ENCODE data around the gene RAVER1. TPM values are rescaled to one million over a fixed set of nuclear protein-coding genes. Genes with fewer than 3 reads are reported as not detected.
A peak's percentile ranks its signal among the peaks of the same experiment; 100 is the strongest.
"Not testable (repeated sequence)": the region's sequence is repeated elsewhere in the genome, so short reads cannot be mapped to it uniquely, and the experiment has no call there.

RAVER1 gene
- polyA plus RNA-seq, 3 donors: 7.4 to 15.5 (median 8.7) TPM

DNA sequence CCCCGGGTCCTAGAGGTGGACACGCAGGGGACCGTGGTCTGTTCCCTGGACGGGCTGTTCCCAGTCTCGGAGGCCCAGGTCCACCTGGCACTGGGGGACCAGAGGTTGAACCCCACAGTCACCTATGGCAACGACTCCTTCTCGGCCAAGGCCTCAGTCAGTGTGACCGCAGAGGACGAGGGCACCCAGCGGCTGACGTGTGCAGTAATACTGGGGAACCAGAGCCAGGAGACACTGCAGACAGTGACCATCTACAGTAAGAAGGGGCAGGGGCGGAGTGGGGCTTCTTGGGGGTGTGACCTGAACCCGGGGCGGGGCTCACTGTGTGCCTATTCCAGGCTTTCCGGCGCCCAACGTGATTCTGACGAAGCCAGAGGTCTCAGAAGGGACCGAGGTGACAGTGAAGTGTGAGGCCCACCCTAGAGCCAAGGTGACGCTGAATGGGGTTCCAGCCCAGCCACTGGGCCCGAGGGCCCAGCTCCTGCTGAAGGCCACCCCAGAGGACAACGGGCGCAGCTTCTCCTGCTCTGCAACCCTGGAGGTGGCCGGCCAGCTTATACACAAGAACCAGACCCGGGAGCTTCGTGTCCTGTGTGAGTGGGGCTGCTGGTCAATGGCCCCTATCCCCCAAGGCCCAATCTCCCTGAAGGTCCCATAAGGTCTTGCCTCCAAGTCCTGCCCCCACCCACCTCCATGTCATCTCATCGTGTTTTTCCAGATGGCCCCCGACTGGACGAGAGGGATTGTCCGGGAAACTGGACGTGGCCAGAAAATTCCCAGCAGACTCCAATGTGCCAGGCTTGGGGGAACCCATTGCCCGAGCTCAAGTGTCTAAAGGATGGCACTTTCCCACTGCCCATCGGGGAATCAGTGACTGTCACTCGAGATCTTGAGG is 49.0 kb downstream of the RAVER1 start:
- WGBS, 3 donors: 88 to 95% (median 91%) methylated on average over 34 of the region's 34 CpGs
- H3K27ac ChIP-seq (ENCODE audit: low read depth, low read length): no peak overlapping the region

DNA sequence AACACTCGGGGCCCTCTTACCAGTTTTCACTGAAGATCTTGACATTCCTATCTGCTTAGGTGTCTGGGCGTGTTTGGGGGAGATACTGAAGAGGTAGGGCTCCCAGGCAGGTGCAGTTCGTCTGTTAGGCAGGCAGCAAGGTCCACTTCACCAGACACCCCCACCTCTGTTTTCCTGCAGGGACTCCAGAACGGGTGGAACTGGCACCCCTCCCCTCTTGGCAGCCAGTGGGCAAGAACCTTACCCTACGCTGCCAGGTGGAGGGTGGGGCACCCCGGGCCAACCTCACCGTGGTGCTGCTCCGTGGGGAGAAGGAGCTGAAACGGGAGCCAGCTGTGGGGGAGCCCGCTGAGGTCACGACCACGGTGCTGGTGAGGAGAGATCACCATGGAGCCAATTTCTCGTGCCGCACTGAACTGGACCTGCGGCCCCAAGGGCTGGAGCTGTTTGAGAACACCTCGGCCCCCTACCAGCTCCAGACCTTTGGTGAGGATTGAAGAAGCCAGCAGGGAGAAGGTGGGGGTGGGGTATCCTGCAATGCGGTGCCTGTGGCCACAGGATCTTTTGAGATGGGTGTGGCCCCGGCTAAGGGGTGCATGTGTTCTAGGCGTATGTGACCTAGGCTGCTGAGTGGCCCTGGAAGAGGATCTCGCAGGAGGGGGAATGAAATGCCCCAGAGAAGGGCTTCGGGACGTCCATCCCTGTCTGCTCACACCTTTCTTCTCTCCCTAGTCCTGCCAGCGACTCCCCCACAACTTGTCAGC is 49.8 kb downstream of the RAVER1 start:
- H3K27ac ChIP-seq (ENCODE audit: low read depth, low read length): no peak overlapping the region
- WGBS, 3 donors: 61 to 89% (median 84%) methylated on average over 22 to 23 of the region's 23 CpGs

DNA sequence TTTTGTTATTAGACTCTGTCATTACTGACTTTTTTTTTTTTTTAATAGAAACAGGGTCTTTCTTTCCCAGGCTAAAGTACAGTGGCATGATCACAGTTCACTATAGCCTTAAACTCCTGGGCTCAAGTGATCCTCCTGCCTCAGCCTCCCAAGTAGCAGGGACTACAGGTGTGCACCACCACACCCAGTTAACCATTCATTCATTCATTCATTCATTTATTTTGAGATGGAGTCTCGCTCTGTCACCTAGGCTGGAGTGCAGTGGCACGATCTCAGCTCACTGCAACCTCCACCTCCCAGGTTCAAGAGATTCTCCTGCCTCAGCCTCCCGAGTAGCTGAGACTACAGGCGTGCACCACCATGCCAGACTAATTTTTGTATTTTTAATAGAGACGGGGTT is 51.3 kb downstream of the RAVER1 start:
- H3K27ac ChIP-seq (ENCODE audit: low read depth, low read length): not testable (repeated sequence)

DNA sequence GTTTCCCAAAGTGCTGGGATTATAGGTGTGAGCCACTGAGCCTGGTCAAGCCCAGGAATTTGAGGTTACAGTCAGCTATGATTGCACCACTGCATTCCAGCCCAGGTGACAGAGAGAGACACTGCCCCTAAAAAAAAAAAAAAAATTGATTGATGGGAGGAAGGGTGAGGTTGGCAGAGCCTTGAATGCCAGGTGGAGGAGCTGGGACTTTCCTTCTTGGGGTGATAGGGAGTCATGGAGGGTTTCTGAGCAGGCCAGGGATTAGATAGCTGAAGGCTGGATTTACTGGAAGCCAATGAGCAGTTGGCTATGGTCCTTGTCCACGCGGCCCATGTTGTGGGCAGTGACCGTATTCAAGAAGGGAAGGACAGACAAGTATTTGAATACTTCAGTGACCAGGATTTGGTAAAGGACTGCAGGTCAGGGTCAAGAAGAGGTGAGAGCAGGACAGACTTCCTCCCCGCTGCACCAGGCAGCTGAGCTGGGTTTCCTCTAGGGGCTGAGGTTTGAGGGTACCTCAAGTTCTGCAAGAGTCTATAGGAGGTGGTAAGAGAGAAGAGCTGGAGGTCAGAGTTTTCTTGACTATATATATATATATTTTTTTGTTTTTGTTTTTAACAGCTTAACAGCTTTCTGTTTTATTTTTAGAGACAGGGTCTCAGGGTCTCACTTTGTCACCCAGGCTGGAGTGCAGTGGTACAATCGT is 53.4 kb downstream of the RAVER1 start:
- WGBS, 3 donors: 77 to 82% (median 81%) methylated on average over 5 of the region's 5 CpGs
- H3K27ac ChIP-seq (ENCODE audit: low read depth, low read length): no peak overlapping the region

More for the DNA sequence above, 51.3 kb downstream of the RAVER1 start:
- WGBS, 3 donors: 89 to 100% (median 97%) methylated on average over 5 of the region's 5 CpGs

DNA sequence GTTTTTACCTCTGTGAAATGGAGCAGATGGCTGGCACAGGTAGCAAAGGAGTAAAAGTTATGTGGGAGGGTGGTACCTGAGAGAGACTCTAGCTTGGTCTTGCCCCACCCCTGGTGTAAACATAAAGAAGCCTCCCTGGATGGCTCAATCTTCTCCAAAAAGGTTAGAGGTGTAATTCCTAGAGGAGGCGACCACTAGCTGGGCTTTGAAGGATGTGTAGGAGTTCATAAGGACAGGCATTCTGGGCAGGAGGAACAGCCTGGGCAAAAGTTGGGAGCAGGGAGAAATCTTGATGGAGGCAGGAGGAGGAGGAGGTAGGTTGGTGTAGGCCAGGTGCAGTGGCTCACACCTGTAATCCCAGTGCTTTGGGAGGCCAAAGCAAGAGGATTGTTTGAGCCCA is 54.4 kb downstream of the RAVER1 start:
- WGBS, 3 donors: 76 to 100% (median 97%) methylated on average over 1 of the region's 1 CpG

DNA sequence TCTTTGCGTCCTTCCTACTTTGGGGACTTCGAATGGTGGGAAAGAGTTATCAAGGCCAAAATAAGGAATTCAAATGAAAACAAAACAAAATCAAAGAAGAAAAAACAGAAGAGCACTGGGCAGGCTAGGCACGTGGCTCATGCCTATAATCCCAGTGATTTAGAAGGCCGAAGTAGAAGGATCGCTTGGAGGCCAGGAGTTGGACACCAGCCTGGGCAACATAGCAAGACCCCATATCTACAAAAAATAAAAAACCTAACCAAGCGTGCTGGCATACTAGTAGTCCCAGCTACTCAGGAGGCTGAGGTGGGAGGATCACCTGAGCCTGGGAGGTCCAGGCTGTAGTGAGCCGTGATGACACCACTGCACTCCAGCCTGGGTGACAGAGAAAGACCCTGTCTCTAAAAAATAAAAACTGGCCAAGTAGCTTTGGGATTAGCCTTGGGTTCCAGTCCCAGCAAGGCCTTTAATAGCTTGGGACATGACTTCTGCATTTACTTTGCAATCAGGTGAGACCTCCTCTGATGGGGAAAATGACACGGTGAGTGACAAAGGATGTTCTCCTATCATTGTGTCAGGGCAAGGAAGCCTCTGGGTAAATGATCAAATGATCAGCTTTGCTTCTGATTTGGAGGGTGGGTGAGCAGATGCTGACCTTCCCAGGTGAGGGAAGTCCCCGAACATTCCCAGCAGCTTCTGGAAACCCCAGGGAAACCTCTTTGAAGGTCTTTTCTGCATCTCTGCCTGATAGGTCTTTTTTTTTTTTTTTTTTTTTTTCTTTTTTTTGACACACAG is 55.3 kb downstream of the RAVER1 start:
- H3K27ac ChIP-seq (ENCODE audit: low read depth, low read length): no peak overlapping the region
- 82 to 93% (median 91%) methylated on average over 9 of the region's 9 CpGs for WGBS, 3 donors

More for the DNA sequence above, 54.4 kb downstream of the RAVER1 start:
- no peak overlapping the region for H3K27ac ChIP-seq (ENCODE audit: low read depth, low read length)

DNA sequence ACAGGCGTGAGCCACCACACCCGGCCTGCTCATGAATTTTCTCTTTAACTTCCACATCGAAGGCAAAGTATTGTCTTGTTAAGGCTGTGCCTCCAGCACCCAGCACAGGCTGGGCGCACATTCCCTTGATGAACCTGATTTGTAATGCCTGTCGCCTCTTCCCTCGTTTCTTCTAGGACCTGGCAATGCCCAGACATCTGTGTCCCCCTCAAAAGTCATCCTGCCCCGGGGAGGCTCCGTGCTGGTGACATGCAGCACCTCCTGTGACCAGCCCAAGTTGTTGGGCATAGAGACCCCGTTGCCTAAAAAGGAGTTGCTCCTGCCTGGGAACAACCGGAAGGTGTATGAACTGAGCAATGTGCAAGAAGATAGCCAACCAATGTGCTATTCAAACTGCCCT is 58.7 kb downstream of the RAVER1 start:
- no peak overlapping the region for H3K27ac ChIP-seq (ENCODE audit: low read depth, low read length)
- WGBS, 3 donors: 77 to 92% (median 90%) methylated on average over 10 of the region's 10 CpGs

DNA sequence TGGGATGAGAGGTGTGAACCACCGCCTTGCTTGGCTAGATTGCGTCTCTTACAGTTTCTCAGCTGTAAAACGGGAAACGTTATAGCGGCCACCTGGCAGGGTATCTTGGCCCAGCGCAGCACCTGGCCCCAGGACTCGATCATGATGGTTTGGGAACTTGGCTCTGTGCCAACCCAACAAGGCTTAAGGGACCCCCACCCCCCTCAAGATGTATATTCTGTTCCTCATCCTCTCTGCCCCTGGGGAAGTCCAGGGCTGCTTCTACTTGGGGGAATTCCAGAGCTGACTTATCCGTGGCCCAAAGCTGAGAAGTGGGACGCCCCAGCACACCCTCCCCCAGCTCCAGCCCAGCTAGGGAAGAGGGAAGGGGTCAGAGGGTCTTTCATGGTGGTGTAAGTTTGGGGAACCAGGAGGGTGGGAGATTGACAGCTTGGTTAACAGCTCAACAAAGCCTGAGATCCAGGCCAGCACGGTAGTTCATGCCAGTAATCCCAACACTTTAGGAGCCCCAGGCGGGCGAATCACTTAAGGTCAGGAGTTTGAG is 61.7 kb downstream of the RAVER1 start:
- 21 to 30% (median 28%) methylated on average over 12 of the region's 12 CpGs for WGBS, 3 donors
- H3K27ac ChIP-seq (ENCODE audit: low read depth, low read length): peak overlapping the region; percentile 66

DNA sequence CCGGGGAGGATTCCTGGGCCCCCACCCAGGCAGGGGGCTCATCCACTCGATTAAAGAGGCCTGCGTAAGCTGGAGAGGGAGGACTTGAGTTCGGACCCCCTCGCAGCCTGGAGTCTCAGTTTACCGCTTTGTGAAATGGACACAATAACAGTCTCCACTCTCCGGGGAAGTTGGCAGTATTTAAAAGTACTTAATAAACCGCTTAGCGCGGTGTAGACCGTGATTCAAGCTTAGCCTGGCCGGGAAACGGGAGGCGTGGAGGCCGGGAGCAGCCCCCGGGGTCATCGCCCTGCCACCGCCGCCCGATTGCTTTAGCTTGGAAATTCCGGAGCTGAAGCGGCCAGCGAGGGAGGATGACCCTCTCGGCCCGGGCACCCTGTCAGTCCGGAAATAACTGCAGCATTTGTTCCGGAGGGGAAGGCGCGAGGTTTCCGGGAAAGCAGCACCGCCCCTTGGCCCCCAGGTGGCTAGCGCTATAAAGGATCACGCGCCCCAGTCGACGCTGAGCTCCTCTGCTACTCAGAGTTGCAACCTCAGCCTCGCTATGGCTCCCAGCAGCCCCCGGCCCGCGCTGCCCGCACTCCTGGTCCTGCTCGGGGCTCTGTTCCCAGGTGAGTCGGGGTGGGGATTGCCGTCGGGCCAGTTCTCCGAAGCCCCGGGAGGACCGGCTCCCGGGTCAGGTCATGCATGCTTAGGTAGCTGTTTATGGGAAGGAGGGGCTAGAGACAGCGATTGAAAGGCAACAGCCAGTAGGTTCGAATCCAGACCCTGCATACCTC is 62.5 kb downstream of the RAVER1 start, which contains the start of gene ICAM1:
ICAM1 (plus strand) TSS at position 505 of the 779 bp plus-strand sequence; CDS start at position 545, 40 bp downstream.
- peak within 1 kb of the TSS; percentile 94 for H3K27ac ChIP-seq (ENCODE audit: low read depth, low read length)
- 1 to 2% (median 1%) methylated on average over 51 of the region's 51 CpGs for WGBS, 3 donors

DNA sequence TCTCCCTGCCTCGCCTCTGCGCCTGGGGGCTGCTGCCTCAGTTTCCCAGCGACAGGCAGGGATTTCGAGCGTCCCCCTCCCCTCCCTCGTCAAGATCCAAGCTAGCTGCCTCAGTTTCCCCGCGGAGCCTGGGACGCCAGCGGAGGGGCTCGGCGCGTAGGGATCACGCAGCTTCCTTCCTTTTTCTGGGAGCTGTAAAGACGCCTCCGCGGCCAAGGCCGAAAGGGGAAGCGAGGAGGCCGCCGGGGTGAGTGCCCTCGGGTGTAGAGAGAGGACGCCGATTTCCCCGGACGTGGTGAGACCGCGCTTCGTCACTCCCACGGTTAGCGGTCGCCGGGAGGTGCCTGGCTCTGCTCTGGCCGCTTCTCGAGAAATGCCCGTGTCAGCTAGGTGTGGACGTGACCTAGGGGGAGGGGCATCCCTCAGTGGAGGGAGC is 63.1 kb downstream of the RAVER1 start:
- 2 to 3% (median 3%) methylated on average over 33 to 37 of the region's 37 CpGs for WGBS, 3 donors
- peak overlapping the region; percentile 94 for H3K27ac ChIP-seq (ENCODE audit: low read depth, low read length)

DNA sequence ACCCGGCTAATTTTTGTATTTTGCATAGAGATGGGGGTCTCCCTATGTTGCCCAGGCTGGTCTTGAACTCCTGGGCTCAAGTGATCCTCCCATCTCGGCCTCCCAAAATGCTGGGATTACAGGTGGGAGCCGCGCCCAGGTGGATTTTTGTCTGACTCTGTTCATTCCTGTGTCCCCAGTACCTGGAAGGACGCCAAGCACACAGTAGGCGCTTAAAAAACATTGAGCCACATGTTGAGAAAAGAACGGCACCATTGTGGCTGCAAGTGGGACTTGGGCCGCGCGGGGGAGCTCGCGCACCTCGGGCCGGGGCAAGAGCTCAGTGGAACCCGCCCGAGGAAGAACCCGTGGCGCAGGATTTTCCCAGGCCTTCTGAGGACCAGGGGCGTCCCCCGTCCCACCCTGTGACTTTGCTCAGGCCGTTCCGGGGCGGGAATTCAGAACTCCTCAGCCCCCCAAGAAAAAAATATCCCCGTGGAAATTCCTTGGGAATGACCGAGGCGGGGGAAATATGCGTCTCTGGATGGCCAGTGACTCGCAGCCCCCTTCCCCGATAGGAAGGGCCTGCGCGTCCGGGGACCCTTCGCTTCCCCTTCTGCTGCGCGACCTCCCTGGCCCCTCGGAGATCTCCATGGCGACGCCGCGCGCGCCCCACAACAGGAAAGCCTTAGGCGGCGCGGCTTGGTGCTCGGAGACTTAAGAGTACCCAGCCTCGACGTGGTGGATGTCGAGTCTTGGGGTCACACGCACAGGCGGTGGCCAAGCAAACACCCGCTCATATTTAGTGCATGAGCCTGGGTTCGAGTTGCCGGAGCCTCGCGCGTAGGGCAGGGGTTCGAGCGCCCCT is 63.8 kb downstream of the RAVER1 start:
- 3 to 4% (median 4%) methylated on average over 59 of the region's 59 CpGs for WGBS, 3 donors
- peak overlapping the region; percentile 94 for H3K27ac ChIP-seq (ENCODE audit: low read depth, low read length)

DNA sequence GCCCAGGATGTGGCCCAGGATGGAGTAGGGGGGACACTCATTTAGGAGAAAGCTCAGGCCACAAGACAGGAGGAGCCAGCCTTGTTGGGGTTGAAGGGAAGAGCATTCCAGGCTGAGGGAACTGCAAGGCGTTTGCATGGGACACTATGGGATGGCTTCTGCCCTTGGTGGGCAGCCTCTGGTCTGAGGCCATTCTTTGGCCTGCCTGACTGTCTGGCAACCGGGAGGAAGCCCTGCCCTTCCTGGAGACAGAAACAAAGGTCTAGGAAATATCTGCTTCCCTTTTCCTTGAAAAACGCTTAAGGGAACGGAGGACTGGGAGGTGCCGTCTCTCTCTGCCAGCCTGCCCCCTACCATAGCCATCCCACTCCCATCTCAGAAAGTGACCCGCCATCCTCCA is 65.3 kb downstream of the RAVER1 start:
- H3K27ac ChIP-seq (ENCODE audit: low read depth, low read length): peak overlapping the region; percentile 32
- 43 to 60% (median 49%) methylated on average over 6 of the region's 6 CpGs for WGBS, 3 donors

DNA sequence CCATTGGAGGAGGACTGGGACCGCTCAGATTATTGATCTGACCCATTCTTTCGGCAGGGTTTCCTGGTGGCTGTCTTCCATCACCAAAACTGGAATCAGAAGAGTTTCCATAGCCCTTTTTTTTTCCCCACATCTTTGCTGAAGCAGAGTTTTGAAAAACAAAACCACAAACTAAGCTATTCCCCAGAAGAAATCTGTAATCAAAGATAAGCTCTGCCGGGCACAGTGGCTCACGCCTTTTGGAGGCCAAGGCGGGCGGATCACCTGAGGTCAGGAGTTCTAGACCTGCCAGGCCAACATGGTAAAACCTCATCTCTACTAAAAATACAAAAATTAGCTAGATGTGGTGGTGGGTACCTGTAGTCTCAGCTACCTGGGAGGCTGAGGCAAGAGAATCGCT is 66.6 kb downstream of the RAVER1 start:
- 66 to 84% (median 79%) methylated on average over 7 of the region's 7 CpGs for WGBS, 3 donors
- H3K27ac ChIP-seq (ENCODE audit: low read depth, low read length): no peak overlapping the region

All from adipose tissue (tissue), 3 donors.